Cardiac muscle cell (in vitro differentiated cells and primary cell): ENCODE data around the gene CHMP5. TPM values are rescaled to one million over a fixed set of nuclear protein-coding genes. Genes with fewer than 3 reads are reported as not detected.

Experiments
- DNase-seq, 2 donors: peaks; one replicate each; pipeline versions ENCODE4 v3.0.0 to v3.0.0-alpha.2; 2010 to 2017; ENCODE audit warnings: low read depth in 1 of 2, low spot score in 1 of 2
- H3K27ac ChIP-seq: fragments of 200-600 bp; sonication (generic); 2 replicates; pipeline ENCODE4 v1.5.1; 2016
- H3K27me3 ChIP-seq: fragments of 200-600 bp; sonication (generic); 2 replicates; pipeline ENCODE4 v1.6.0; 2016; ENCODE audit warnings: control low read depth
- H3K36me3 ChIP-seq: fragments of 200-600 bp; sonication (generic); 2 replicates; pipeline ENCODE4 v1.5.1; 2016; ENCODE audit warnings: control low read depth
- H3K4me1 ChIP-seq: fragments of 200-600 bp; sonication (generic); 2 replicates; pipeline ENCODE4 v1.8.1; 2017; ENCODE audit warnings: low read depth, mild to moderate bottlenecking, mixed run types
- H3K4me3 ChIP-seq: fragments of 200-600 bp; sonication (generic); 2 replicates; pipeline ENCODE4 v1.5.1; 2016; ENCODE audit warnings: mild to moderate bottlenecking
- H3K9me3 ChIP-seq: fragments of 200-600 bp; sonication (generic); 2 replicates; pipeline ENCODE4 v1.5.1; 2017; ENCODE audit warnings: low read depth, mild to moderate bottlenecking, control low read depth
- CTCF ChIP-seq: IDR thresholded peaks from 2 replicates; pipeline ENCODE4 v1.5.1; 2012; ENCODE audit warnings: low read depth, mild to moderate bottlenecking, low read length
- polyA plus RNA-seq: library from polyadenylated mRNA; unstranded; fragments of >200 nt; fragmentation: Nextera tagmentation; extraction: Ambion mirVana; gene quantifications from 2 replicates; pipeline ENCODE4 v1.2.1, GENCODE V29; 2016
- total RNA-seq: library from RNA; depleted of rRNA; stranded (reverse); fragments of >200 nt; gene quantifications from 2 replicates; pipeline ENCODE4 v1.2.3, GENCODE V29; 2016

Gene CHMP5
- total and polyA plus RNA-seq, 2 experiments from 2014 or later, result 75.5 to 99.5 TPM

- Histone ChIP-seq H3K9me3 (no peaks in the 10 kb centered on the region), H3K36me3 (peaks cover 48% of the 10 kb centered on the region), H3K4me1 (no peaks in the 10 kb centered on the region), H3K27ac (no peak overlapping the region), H3K27me3 (no peaks in the 10 kb centered on the region), H3K4me3 (no peak overlapping the region)
- no peak for DNase-seq
- TF ChIP-seq CTCF, result no peak
Measured at GRCh38 chr9:33267151-33267767, 2.4 kb downstream of the CHMP5 start.

- Histone ChIP-seq H3K36me3 (peaks cover 59% of the 10 kb centered on the region), H3K9me3 (no peaks in the 10 kb centered on the region), H3K27me3 (no peaks in the 10 kb centered on the region), H3K27ac (no peak overlapping the region), H3K4me1 (no peaks in the 10 kb centered on the region), H3K4me3 (no peak overlapping the region)
- TF ChIP-seq CTCF, result no peak
- no peak for DNase-seq
Measured at GRCh38 chr9:33270146-33270545, 5.3 kb downstream of the CHMP5 start.

GRCh38 chr9:33272061-33272460 lies 7.2 kb downstream of the CHMP5 start:
- no peak for DNase-seq
- Histone ChIP-seq H3K27me3 (no peaks in the 10 kb centered on the region), H3K36me3 (peaks cover 68% of the 10 kb centered on the region), H3K4me1 (no peaks in the 10 kb centered on the region), H3K27ac (no peak overlapping the region), H3K9me3 (no peaks in the 10 kb centered on the region), H3K4me3 (no peak overlapping the region)
- no peak for TF ChIP-seq CTCF

- no peaks in the 10 kb centered on the region for H3K27me3 ChIP-seq
- H3K4me1 ChIP-seq, result no peaks in the 10 kb centered on the region
- H3K4me3 ChIP-seq, result no peak overlapping the region
- peaks cover 75% of the 10 kb centered on the region for H3K36me3 ChIP-seq
- TF ChIP-seq CTCF, result no peak
- no peaks in the 10 kb centered on the region for H3K9me3 ChIP-seq
- no peak for DNase-seq
- H3K27ac ChIP-seq, result no peak overlapping the region
Measured at GRCh38 chr9:33273266-33273971, 8.6 kb downstream of the CHMP5 start.

- no peaks in the 10 kb centered on the region for H3K27me3 ChIP-seq
- no peaks in the 10 kb centered on the region for H3K9me3 ChIP-seq
- no peak overlapping the region for H3K27ac ChIP-seq
- DNase-seq, result no peak
- no peak overlapping the region for H3K4me3 ChIP-seq
- no peaks in the 10 kb centered on the region for H3K4me1 ChIP-seq
- TF ChIP-seq CTCF, result no peak
- H3K36me3 ChIP-seq, result peaks cover 70% of the 10 kb centered on the region
Measured at GRCh38 chr9:33273972-33274328, 9.1 kb downstream of the CHMP5 start.
